Memory B cell (primary cell): Measurements from ENCODE around the gene QRICH2.
A peak's percentile ranks its signal among the peaks of the same experiment; 100 is the strongest.

Source experiments
- ATAC-seq: fragments of 150-1000 bp; cut with Tn5 transposase; 2 replicates; pipeline ENCODE4 v1.10.0; 2021; ENCODE audit warnings: low read depth, mild to moderate bottlenecking, moderate library complexity
- DNase-seq, 2 donors: peaks; one replicate each; pipeline ENCODE4 v3.0.0; 2022; ENCODE audit warnings: low spot score in 2 of 2
- H3K27ac Mint-ChIP-seq: one replicate; pipeline ENCODE4 v1.8.0; 2022; ENCODE audit warnings: mild to moderate bottlenecking, moderate library complexity, mixed read lengths
- H3K27me3 Mint-ChIP-seq: one replicate; pipeline ENCODE4 v1.8.0; 2022; ENCODE audit warnings: mixed read lengths
- H3K36me3 Mint-ChIP-seq: one replicate; pipeline ENCODE4 v1.8.0; 2022; ENCODE audit warnings: mild to moderate bottlenecking, mixed read lengths
- H3K4me1 Mint-ChIP-seq: one replicate; pipeline ENCODE4 v1.8.0; 2022; ENCODE audit warnings: mixed read lengths
- H3K4me3 Mint-ChIP-seq: one replicate; pipeline ENCODE4 v1.8.0; 2022; ENCODE audit warnings: mild to moderate bottlenecking, moderate library complexity, mixed read lengths
- H3K9me3 Mint-ChIP-seq: one replicate; pipeline ENCODE4 v1.8.0; 2022; ENCODE audit warnings: mixed read lengths

QRICH2 gene

GRCh38 chr17:76277300-76278267 is 30.5 kb downstream of the QRICH2 start:
- no peaks in the 10 kb centered on the region for H3K9me3 Mint-ChIP-seq
- H3K36me3 Mint-ChIP-seq, result no peaks in the 10 kb centered on the region
- H3K4me3 Mint-ChIP-seq, result no peak overlapping the region
- peaks cover 27% of the 10 kb centered on the region for H3K4me1 Mint-ChIP-seq
- DNase-seq (peak in 1 of 2 donors; percentile 20), ATAC-seq (no peak)
- H3K27me3 Mint-ChIP-seq, result no peaks in the 10 kb centered on the region
- peak overlapping the region; percentile 90 for H3K27ac Mint-ChIP-seq

- DNase-seq, result no peak
- Mint-ChIP-seq H3K4me3 (no peak overlapping the region), H3K27ac (peak overlapping the region; percentile 90), H3K27me3 (no peaks in the 10 kb centered on the region), H3K9me3 (no peaks in the 10 kb centered on the region), H3K4me1 (peaks cover 30% of the 10 kb centered on the region), H3K36me3 (no peaks in the 10 kb centered on the region)
- ATAC-seq, result no peak
Observed at GRCh38 chr17:76276461-76277299, 31.4 kb downstream of the QRICH2 start.

- no peaks in the 10 kb centered on the region for H3K27me3 Mint-ChIP-seq
- H3K4me3 Mint-ChIP-seq, result no peak overlapping the region
- H3K4me1 Mint-ChIP-seq, result peaks cover 33% of the 10 kb centered on the region
- peak overlapping the region; percentile 90 for H3K27ac Mint-ChIP-seq
- H3K36me3 Mint-ChIP-seq, result no peaks in the 10 kb centered on the region
- ATAC-seq (peak; percentile 56), DNase-seq (peak in 1 of 2 donors; percentile 70)
- H3K9me3 Mint-ChIP-seq, result no peaks in the 10 kb centered on the region
Observed at GRCh38 chr17:76276069-76276431, 32.0 kb downstream of the QRICH2 start.

- H3K27ac Mint-ChIP-seq, result peak overlapping the region; percentile 90
- peak overlapping the region; percentile 25 for H3K4me3 Mint-ChIP-seq
- no peak for ATAC-seq
- H3K4me1 Mint-ChIP-seq, result peaks cover 38% of the 10 kb centered on the region
- no peaks in the 10 kb centered on the region for H3K27me3 Mint-ChIP-seq
- peak in 1 of 2 donors; percentile 59 for DNase-seq
- H3K36me3 Mint-ChIP-seq, result no peaks in the 10 kb centered on the region
- no peaks in the 10 kb centered on the region for H3K9me3 Mint-ChIP-seq
Observed at GRCh38 chr17:76275382-76276068, 32.6 kb downstream of the QRICH2 start.

- DNase-seq, result peak in 1 of 2 donors; percentile 28
Observed at GRCh38 chr17:76274112-76274956, 33.7 kb downstream of the QRICH2 start.

GRCh38 chr17:76273445-76274111 is 34.5 kb downstream of the QRICH2 start:
- Mint-ChIP-seq H3K27me3 (no peaks in the 10 kb centered on the region), H3K36me3 (no peaks in the 10 kb centered on the region), H3K27ac (peak overlapping the region; percentile 90), H3K4me3 (peak overlapping the region; percentile 21), H3K9me3 (no peaks in the 10 kb centered on the region), H3K4me1 (peaks cover 52% of the 10 kb centered on the region)
- ATAC-seq (no peak), DNase-seq (peak in 1 of 2 donors; percentile 18)

More at GRCh38 chr17:76274112-76274956, 33.7 kb downstream of the QRICH2 start:
- Mint-ChIP-seq H3K9me3 (no peaks in the 10 kb centered on the region), H3K4me3 (peak overlapping the region; percentile 21), H3K36me3 (no peaks in the 10 kb centered on the region), H3K27me3 (no peaks in the 10 kb centered on the region), H3K27ac (peak overlapping the region; percentile 90), H3K4me1 (peaks cover 46% of the 10 kb centered on the region)
- ATAC-seq, result no peak

- Mint-ChIP-seq H3K27me3 (no peaks in the 10 kb centered on the region), H3K36me3 (peaks cover 4% of the 10 kb centered on the region), H3K4me1 (peaks cover 56% of the 10 kb centered on the region), H3K27ac (peak overlapping the region; percentile 90), H3K4me3 (peak overlapping the region; percentile 79), H3K9me3 (no peaks in the 10 kb centered on the region)
- peak; percentile 51 to 79 for DNase-seq
- peak; percentile 4 for ATAC-seq
Observed at GRCh38 chr17:76272541-76273444, 35.3 kb downstream of the QRICH2 start.

GRCh38 chr17:76271669-76272540 is 36.2 kb downstream of the QRICH2 start:
- Mint-ChIP-seq H3K27ac (peak overlapping the region; percentile 90), H3K27me3 (no peaks in the 10 kb centered on the region), H3K9me3 (no peaks in the 10 kb centered on the region), H3K36me3 (peaks cover 6% of the 10 kb centered on the region), H3K4me3 (peak overlapping the region; percentile 79), H3K4me1 (peaks cover 56% of the 10 kb centered on the region)
- ATAC-seq, result peak; percentile 59
- peak; percentile 83 to 91 for DNase-seq

GRCh38 chr17:76270770-76271668 is 37.1 kb downstream of the QRICH2 start:
- Mint-ChIP-seq H3K4me1 (peaks cover 52% of the 10 kb centered on the region), H3K4me3 (peak overlapping the region; percentile 79), H3K9me3 (no peaks in the 10 kb centered on the region), H3K27ac (peak overlapping the region; percentile 90), H3K27me3 (no peaks in the 10 kb centered on the region), H3K36me3 (peaks cover 6% of the 10 kb centered on the region)
- ATAC-seq, result no peak
- DNase-seq, result peak in 1 of 2 donors; percentile 49

- H3K36me3 Mint-ChIP-seq, result peaks cover 6% of the 10 kb centered on the region
- peak overlapping the region; percentile 90 for H3K27ac Mint-ChIP-seq
Observed at GRCh38 chr17:76270127-76270592, 37.9 kb downstream of the QRICH2 start.

More at GRCh38 chr17:76270127-76270592, 37.9 kb downstream of the QRICH2 start:
- DNase-seq (peak; percentile 49 to 57), ATAC-seq (no peak)
- H3K9me3 Mint-ChIP-seq, result no peaks in the 10 kb centered on the region
- peak overlapping the region; percentile 27 for H3K4me3 Mint-ChIP-seq
- H3K4me1 Mint-ChIP-seq, result peaks cover 44% of the 10 kb centered on the region
- H3K27me3 Mint-ChIP-seq, result no peaks in the 10 kb centered on the region
